Coronary artery (tissue), 2 donors: ENCODE measurements around the gene DNAJC17.

Experiments used
- DNase-seq: peaks from one replicate; pipeline ENCODE4 v3.0.0-alpha.2; 2017; ENCODE audit warnings: low spot score
- H3K27ac ChIP-seq, 2 donors: fragments of 200-600 bp; sonication (generic); one replicate each; pipeline ENCODE4 v1.5.1; 2016 to 2019
- H3K4me3 ChIP-seq: fragments of 200-600 bp; sonication (generic); 2 replicates; pipeline ENCODE4 v1.5.1; 2016; ENCODE audit warnings: mild to moderate bottlenecking, moderate library complexity
- TF ChIP-seq, protein P1 (sequence below): fragments of 200-600 bp; sonication (generic); IDR thresholded peaks from one replicate; pipeline ENCODE4 v1.5.1; 2019; ENCODE audit warnings: antibody characterized with exemption

The DNAJC17 gene

GRCh38 chr15:40807028-40807887 lies at the start of gene DNAJC17, which contains the start of gene ZFYVE19:
DNAJC17 (minus strand) TSS chr15:40807473; CDS start chr15:40807446, 27 bp downstream.
ZFYVE19 (plus strand) TSS chr15:40807089; CDS start chr15:40807590, 501 bp downstream.
- peak; percentile 96 for DNase-seq
- TF ChIP-seq, protein P1, sequence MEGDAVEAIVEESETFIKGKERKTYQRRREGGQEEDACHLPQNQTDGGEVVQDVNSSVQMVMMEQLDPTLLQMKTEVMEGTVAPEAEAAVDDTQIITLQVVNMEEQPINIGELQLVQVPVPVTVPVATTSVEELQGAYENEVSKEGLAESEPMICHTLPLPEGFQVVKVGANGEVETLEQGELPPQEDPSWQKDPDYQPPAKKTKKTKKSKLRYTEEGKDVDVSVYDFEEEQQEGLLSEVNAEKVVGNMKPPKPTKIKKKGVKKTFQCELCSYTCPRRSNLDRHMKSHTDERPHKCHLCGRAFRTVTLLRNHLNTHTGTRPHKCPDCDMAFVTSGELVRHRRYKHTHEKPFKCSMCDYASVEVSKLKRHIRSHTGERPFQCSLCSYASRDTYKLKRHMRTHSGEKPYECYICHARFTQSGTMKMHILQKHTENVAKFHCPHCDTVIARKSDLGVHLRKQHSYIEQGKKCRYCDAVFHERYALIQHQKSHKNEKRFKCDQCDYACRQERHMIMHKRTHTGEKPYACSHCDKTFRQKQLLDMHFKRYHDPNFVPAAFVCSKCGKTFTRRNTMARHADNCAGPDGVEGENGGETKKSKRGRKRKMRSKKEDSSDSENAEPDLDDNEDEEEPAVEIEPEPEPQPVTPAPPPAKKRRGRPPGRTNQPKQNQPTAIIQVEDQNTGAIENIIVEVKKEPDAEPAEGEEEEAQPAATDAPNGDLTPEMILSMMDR: no peak
- peak within 1 kb of the TSS; percentile 81 to 94 for H3K27ac ChIP-seq
- peak within 1 kb of the TSS; percentile 84 for H3K4me3 ChIP-seq

DNA sequence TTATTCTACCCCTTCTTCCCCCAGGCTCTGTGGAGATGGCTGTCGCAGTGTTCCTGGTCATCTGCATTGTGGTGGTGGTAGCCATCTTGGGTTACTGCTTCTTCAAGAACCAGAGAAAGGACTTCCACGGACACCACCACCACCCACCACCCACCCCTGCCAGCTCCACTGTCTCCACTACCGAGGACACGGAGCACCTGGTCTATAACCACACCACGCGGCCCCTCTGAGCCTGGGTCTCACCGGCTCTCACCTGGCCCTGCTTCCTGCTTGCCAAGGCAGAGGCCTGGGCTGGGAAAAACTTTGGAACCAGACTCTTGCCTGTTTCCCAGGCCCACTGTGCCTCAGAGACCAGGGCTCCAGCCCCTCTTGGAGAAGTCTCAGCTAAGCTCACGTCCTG lies 49.5 kb upstream of the DNAJC17 start:
- TF ChIP-seq, protein P1: no peak
- DNase-seq: no peak
- Histone ChIP-seq H3K27ac (no peak overlapping the region), H3K4me3 (no peak overlapping the region)

GRCh38 chr15:40855706-40856234 lies 48.5 kb upstream of the DNAJC17 start:
- Histone ChIP-seq H3K4me3 (no peak overlapping the region), H3K27ac (no peak overlapping the region)
- no peak for DNase-seq
- TF ChIP-seq, protein P1: no peak

DNA sequence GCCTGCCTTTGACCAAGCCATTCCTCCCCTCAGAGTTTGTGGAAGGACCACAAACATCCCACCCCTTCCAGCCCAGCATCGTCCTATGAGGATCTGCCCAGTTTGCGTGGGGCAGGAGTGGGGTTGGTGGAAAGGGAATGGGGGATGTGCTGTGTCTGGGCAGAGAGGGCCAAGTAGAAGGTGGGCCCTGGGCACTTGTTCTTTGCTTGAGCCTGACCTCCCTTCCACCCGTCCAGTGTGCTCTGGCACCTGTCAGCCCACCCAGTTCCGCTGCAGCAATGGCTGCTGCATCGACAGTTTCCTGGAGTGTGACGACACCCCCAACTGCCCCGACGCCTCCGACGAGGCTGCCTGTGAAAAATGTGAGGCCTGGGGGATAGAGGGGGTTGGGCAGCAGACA lies 46.9 kb upstream of the DNAJC17 start:
- DNase-seq: no peak
- TF ChIP-seq, protein P1: no peak
- H3K27ac ChIP-seq: no peak overlapping the region
- no peak overlapping the region for H3K4me3 ChIP-seq

DNA sequence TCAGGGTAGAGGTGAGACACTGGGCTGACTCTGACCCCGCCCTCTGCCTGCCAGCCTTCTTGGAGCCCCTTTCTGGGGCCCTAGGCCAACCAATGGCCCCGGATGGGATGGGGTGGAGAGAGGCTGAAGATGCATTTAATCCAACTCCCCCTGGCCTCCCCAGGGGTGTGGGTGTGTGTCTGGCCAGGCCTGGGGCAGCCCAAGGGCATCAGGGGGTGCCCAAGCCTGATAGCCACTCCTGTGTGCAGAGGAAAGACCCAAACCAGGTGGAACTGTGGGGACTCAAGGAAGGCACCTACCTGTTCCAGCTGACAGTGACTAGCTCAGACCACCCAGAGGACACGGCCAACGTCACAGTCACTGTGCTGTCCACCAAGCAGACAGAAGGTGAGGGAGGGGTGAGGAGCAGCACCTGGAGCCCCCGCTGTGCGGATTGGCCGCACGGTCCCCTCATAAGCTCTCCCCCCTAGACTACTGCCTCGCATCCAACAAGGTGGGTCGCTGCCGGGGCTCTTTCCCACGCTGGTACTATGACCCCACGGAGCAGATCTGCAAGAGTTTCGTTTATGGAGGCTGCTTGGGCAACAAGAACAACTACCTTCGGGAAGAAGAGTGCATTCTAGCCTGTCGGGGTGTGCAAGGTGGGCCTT lies 46.1 kb upstream of the DNAJC17 start:
- Histone ChIP-seq H3K27ac (no peak overlapping the region), H3K4me3 (no peak overlapping the region)
- TF ChIP-seq, protein P1: no peak
- DNase-seq: no peak

DNA sequence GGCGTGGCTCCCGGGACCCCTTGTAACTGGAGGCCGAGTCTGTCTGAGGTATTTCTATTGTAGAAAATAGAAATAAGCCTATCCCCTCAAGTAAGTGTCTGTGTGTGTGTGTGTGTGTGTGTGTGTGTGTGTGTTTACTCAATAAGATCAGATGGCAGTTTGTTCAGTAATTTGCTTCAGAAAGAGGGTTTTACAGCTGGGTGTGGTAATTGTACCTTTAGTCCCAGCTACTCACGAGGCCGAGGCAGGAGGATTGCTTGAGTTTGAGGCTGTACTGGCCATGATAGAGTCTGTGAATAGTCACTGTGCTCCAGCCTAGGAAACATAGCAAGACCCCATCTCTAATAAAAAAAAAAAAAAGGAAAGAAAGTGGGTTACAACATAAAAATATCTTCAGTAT lies 45.3 kb upstream of the DNAJC17 start:
- Histone ChIP-seq H3K4me3 (no peak overlapping the region), H3K27ac (no peak overlapping the region)
- DNase-seq: no peak
- TF ChIP-seq, protein P1: no peak
